ENCODE results near the gene EARS2. TPM values are rescaled to one million over a fixed set of nuclear protein-coding genes. Genes with fewer than 3 reads are reported as not detected.

EARS2 gene
- total RNA-seq, 1 experiment from 2014 or later = 38.9 TPM

GRCh38 chr16:23581764-23582163, 24.6 kb upstream of the EARS2 start:
- Histone ChIP-seq H3K9me3 (ENCODE audit: low read depth, low read length, poor library complexity, severe bottlenecking) (no peaks in the 10 kb centered on the region), H3K4me3 (ENCODE audit: low read depth, low read length, poor library complexity, severe bottlenecking) (no peak overlapping the region), H3K27ac (ENCODE audit: low read depth, low read length, poor library complexity, severe bottlenecking) (no peak overlapping the region), H3K4me1 (ENCODE audit: insufficient read depth, low read length, poor library complexity, severe bottlenecking) (no peaks in the 10 kb centered on the region), H3K36me3 (ENCODE audit: insufficient read depth, low read length, poor library complexity, severe bottlenecking) (peaks cover 51% of the 10 kb centered on the region), H3K27me3 (replicated peaks; ENCODE audit: insufficient read depth, low read depth, low read length, poor library complexity) (no peaks in the 10 kb centered on the region)
- CTCF ChIA-PET = interaction anchor here (0.6 kb wide), 1 partner anchor 92 kb away, joined by 5 read pairs; no protein-coding TSS in a partner anchor
- no peak for DNase-seq (ENCODE audit: low spot score)
- POLR2A ChIA-PET (ENCODE audit: low non-redundant PET) = no interaction called here
- TF ChIP-seq, protein P1, sequence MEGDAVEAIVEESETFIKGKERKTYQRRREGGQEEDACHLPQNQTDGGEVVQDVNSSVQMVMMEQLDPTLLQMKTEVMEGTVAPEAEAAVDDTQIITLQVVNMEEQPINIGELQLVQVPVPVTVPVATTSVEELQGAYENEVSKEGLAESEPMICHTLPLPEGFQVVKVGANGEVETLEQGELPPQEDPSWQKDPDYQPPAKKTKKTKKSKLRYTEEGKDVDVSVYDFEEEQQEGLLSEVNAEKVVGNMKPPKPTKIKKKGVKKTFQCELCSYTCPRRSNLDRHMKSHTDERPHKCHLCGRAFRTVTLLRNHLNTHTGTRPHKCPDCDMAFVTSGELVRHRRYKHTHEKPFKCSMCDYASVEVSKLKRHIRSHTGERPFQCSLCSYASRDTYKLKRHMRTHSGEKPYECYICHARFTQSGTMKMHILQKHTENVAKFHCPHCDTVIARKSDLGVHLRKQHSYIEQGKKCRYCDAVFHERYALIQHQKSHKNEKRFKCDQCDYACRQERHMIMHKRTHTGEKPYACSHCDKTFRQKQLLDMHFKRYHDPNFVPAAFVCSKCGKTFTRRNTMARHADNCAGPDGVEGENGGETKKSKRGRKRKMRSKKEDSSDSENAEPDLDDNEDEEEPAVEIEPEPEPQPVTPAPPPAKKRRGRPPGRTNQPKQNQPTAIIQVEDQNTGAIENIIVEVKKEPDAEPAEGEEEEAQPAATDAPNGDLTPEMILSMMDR (conservative IDR thresholded peaks at IDR 0.05; ENCODE audit: low read depth, low read length) = no peak
- TF ChIP-seq EZH2 (IDR thresholded peaks at IDR 0.05; ENCODE audit: borderline replicate concordance, low read depth, low read length, poor library complexity, severe bottlenecking) = no peak
- intact Hi-C loops (cut with micrococcal nuclease; ENCODE audit: unreplicated experiment) = no loop called here
- no TSS peak for BruUV-seq (replicated peaks)

- ChIA-PET CTCF (no interaction called here), POLR2A (ENCODE audit: low non-redundant PET) (interaction anchor here (0.6 kb wide), 1 partner anchor 1188 kb away, joined by 6 read pairs; no protein-coding TSS in a partner anchor)
- H3K27ac ChIP-seq (ENCODE audit: low read depth, low read length, poor library complexity, severe bottlenecking) = no peak overlapping the region
- no peak for DNase-seq (ENCODE audit: low spot score)
- intact Hi-C loops (cut with micrococcal nuclease; ENCODE audit: unreplicated experiment) = no loop called here
- TF ChIP-seq EZH2 (IDR thresholded peaks at IDR 0.05; ENCODE audit: borderline replicate concordance, low read depth, low read length, poor library complexity, severe bottlenecking) = no peak
- TF ChIP-seq, protein P1 (conservative IDR thresholded peaks at IDR 0.05; ENCODE audit: low read depth, low read length) = no peak
- no TSS peak for BruUV-seq (replicated peaks)
- H3K4me1 ChIP-seq (ENCODE audit: insufficient read depth, low read length, poor library complexity, severe bottlenecking) = no peaks in the 10 kb centered on the region
- H3K9me3 ChIP-seq (ENCODE audit: low read depth, low read length, poor library complexity, severe bottlenecking) = no peaks in the 10 kb centered on the region
- no peak overlapping the region for H3K4me3 ChIP-seq (ENCODE audit: low read depth, low read length, poor library complexity, severe bottlenecking)
- H3K36me3 ChIP-seq (ENCODE audit: insufficient read depth, low read length, poor library complexity, severe bottlenecking) = peaks cover 43% of the 10 kb centered on the region
- no peaks in the 10 kb centered on the region for H3K27me3 ChIP-seq (replicated peaks; ENCODE audit: insufficient read depth, low read depth, low read length, poor library complexity)
Measured at GRCh38 chr16:23580391-23580790, 23.2 kb upstream of the EARS2 start.

DNA sequence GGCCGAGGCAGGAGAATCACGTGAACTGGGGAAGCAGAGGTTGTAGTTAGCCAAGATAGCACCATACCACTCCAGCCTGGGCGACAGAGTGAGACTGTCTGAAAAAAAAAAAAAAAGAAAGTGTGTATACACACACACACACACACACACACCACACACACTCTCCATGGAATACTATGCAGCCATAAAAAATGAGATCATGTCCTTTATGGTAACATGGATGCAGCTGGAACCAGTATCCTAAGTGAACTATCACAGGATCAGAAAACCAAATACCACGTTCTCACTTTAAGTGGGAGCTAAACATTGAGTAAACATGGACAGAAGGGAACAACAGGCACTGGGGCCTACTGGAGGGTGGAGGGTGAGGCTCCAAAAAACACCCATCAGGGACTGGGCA, 22.2 kb upstream of the EARS2 start:
- Histone ChIP-seq H3K27ac (ENCODE audit: low read depth, low read length, poor library complexity, severe bottlenecking) (no peak overlapping the region), H3K4me3 (ENCODE audit: low read depth, low read length, poor library complexity, severe bottlenecking) (no peak overlapping the region), H3K27me3 (replicated peaks; ENCODE audit: insufficient read depth, low read depth, low read length, poor library complexity) (no peaks in the 10 kb centered on the region), H3K36me3 (ENCODE audit: insufficient read depth, low read length, poor library complexity, severe bottlenecking) (peaks cover 34% of the 10 kb centered on the region), H3K9me3 (ENCODE audit: low read depth, low read length, poor library complexity, severe bottlenecking) (no peaks in the 10 kb centered on the region), H3K4me1 (ENCODE audit: insufficient read depth, low read length, poor library complexity, severe bottlenecking) (no peaks in the 10 kb centered on the region)
- TF ChIP-seq, protein P1 (conservative IDR thresholded peaks at IDR 0.05; ENCODE audit: low read depth, low read length) = no peak
- no peak for TF ChIP-seq EZH2 (IDR thresholded peaks at IDR 0.05; ENCODE audit: borderline replicate concordance, low read depth, low read length, poor library complexity, severe bottlenecking)
- BruUV-seq (replicated peaks) = no TSS peak
- intact Hi-C loops (cut with micrococcal nuclease; ENCODE audit: unreplicated experiment) = no loop called here
- ChIA-PET POLR2A (ENCODE audit: low non-redundant PET) (no interaction called here), CTCF (no interaction called here)
- DNase-seq (ENCODE audit: low spot score) = no peak
